ENCODE data around the gene SGMS2.

The SGMS2 gene

DNA sequence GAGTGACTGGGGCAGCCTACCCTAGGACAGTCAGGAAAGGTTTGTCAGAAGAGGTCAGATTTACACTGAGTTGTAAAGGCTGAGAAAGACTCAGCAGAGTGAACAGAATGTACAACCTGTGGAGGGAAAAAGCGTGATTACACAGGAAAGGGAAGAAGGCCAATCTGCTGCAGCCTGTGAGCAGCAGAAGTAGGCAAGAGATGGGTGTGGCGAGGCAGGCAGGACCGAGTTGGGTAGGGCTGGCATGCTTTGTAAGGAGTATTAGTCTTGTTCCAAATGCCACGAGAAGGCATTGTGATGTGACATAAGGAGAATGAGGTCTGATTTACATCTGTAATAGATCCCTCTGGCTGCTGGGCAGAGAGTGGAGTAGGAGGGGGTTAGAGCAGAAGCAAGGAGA lies 12.6 kb downstream of the SGMS2 start:
- TF ChIP-seq, protein P1, sequence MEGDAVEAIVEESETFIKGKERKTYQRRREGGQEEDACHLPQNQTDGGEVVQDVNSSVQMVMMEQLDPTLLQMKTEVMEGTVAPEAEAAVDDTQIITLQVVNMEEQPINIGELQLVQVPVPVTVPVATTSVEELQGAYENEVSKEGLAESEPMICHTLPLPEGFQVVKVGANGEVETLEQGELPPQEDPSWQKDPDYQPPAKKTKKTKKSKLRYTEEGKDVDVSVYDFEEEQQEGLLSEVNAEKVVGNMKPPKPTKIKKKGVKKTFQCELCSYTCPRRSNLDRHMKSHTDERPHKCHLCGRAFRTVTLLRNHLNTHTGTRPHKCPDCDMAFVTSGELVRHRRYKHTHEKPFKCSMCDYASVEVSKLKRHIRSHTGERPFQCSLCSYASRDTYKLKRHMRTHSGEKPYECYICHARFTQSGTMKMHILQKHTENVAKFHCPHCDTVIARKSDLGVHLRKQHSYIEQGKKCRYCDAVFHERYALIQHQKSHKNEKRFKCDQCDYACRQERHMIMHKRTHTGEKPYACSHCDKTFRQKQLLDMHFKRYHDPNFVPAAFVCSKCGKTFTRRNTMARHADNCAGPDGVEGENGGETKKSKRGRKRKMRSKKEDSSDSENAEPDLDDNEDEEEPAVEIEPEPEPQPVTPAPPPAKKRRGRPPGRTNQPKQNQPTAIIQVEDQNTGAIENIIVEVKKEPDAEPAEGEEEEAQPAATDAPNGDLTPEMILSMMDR (IDR thresholded peaks at IDR 0.05) = no peak
- no peak overlapping the region for H3K4me3 ChIP-seq
- no peak for DNase-seq (ENCODE audit: low spot score)
- H3K27ac ChIP-seq = peak overlapping the region in 1 of 2 donors; percentile 79

DNA sequence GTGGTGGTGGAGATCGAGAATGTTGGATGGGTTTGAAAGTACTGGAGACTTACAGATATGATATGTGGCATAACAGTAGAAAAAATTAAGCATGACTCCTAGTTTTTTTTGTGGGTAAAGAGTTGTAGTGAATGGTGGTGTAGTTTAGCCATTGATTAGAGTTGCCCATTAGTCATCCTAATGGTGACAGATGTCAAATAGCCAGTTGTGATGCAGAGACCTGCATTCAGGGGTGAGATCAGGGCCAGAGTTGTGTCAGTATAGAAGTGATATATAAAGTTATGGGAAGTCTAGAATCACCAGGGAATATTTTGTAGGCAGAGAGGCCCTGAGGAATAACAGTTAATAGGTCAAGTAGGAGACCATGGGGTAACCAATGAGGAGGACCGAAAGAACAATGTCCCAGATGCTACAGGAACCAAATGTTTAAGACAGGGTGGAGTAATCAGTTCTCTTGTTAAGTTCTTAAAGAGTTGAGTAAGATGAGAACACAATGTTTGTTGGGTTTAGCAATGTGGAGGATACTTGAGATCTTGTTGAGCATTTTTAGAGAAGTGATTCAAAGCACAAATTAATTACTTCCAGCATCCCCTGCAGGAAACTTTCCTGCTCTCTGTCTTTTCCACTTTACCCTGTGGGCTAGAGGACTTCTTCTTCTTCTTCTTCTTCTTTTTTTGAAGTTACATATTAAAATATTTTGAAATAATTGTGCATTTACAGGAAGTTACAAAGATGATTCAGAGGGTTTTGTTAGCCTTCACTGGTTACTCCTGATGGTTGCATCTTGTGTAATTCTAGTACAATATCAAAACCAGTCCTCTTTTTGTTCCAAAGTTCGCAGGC lies 13.3 kb downstream of the SGMS2 start:
- no peak overlapping the region for H3K4me3 ChIP-seq
- H3K27ac ChIP-seq = peak overlapping the region in 1 of 2 donors; percentile 79
- TF ChIP-seq, protein P1 (IDR thresholded peaks at IDR 0.05) = no peak
- no peak for DNase-seq (ENCODE audit: low spot score)

DNA sequence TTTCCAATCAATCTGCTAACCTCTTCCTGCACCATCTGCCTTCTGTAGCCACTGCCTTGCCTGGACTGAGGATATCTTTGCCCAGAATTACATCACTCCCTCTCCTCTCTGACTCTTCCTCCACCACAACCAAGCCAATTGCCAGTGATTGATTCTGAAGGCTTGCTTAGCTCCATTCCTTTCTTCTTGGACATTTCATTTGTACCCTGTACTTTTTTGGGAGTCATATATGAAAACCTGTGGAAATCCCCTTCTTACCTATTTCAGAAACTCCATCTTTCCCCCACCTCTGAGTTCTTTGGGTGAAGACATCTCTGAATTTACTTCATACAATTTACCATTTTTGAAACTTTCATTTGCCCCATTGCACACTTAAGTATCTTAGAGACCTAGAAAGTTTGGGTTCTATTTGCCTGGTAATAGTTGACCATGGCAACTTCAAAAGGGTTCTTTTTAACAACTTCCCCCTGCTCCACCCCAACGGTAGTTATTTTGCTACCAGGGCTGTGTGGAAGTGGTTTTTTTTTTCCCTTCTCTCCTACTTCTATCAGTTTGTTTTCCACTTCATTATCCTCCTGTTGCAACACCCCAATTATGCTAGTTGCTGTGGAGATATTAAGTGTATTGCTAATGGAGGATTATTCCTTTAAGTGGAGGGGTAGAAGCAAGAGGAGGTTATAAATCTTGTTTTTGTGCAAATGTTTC lies 14.3 kb downstream of the SGMS2 start:
- Histone ChIP-seq H3K4me3 (no peak overlapping the region), H3K27ac (peak overlapping the region in 1 of 2 donors; percentile 73)
- TF ChIP-seq, protein P1 (IDR thresholded peaks at IDR 0.05) = no peak
- DNase-seq (ENCODE audit: low spot score) = no peak

DNA sequence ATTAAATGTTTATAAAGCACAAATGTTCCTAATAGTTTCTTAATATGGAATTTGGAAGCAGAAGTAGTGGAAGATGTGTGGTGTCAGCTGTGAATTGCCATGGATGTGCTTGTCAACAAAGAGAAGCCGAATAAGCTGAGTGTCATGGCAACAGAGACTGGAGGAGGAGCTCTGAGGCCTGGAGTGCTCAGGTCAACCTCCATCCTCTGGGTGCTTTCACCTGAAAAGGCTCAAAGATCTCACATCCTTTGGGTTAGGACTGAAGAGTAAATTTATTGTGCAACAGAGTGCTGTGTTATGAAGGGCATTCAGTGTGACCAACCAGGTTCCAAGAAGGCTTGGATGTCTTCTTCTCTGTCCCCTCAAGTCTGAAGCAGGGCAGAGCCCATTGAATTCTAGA lies 18.7 kb downstream of the SGMS2 start:
- TF ChIP-seq, protein P1 (IDR thresholded peaks at IDR 0.05) = no peak
- Histone ChIP-seq H3K4me3 (no peak overlapping the region), H3K27ac (no peak overlapping the region)
- DNase-seq (ENCODE audit: low spot score) = no peak

DNA sequence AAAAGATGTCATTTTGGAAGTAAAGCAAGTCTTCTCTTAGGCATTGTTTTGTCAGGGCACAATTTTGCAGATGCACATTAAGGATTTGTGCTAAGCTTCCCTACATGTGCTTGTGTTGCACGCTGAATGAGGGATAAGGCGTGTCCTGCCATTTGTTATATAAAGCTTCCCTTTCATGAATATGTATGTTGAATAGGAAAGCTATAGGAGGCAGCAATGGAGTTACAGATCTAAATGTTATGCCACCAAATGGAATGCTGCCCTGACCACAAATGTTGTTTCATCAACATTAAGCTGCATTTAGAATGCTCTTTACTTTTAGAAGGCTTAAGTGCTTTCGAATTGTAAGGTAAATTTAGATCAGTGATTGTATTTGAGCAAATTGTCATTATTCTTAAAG lies 20.9 kb downstream of the SGMS2 start:
- TF ChIP-seq, protein P1 (IDR thresholded peaks at IDR 0.05) = no peak
- no peak for DNase-seq (ENCODE audit: low spot score)
- Histone ChIP-seq H3K4me3 (no peak overlapping the region), H3K27ac (no peak overlapping the region)

DNA sequence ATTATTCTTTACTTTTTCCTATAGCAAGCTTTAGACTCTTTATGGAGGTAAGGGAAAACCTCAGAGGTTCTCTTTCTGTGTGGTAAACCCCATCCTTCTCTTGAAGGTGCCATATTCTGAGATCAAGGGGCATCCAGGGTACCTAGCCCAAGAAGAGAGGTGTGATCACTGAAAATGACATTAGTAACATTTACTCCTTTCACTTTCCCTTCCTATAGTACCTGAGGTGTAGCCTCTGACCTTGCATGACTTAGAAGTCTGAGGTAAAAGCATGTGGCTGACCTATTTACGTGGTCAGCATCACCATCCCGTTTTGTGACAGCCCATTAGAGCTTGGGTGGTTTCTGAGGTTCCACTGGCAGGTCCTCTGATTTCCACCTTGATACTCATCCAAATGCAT lies 25.7 kb downstream of the SGMS2 start:
- TF ChIP-seq, protein P1 (IDR thresholded peaks at IDR 0.05) = no peak
- Histone ChIP-seq H3K27ac (no peak overlapping the region), H3K4me3 (no peak overlapping the region)
- no peak for DNase-seq (ENCODE audit: low spot score)

Measured in coronary artery (tissue), 2 donors.